GM12892 (cell line): ENCODE data around the gene CALHM2.

Experiments used
- POLR2A ChIP-seq: IDR thresholded peaks from 2 replicates; pipeline ENCODE4 v1.6.1; 2011; ENCODE audit warnings: low read depth, low read length, control low read depth
- POLR2AphosphoS5 ChIP-seq: IDR thresholded peaks from 2 replicates; pipeline ENCODE4 v1.6.1; 2011; ENCODE audit warnings: low read depth, low read length, control low read depth
- TAF1 ChIP-seq: IDR thresholded peaks from 2 replicates; pipeline ENCODE4 v1.6.1; 2011; ENCODE audit warnings: low read depth, mild to moderate bottlenecking, control low read depth, low read length, borderline replicate concordance

DNA sequence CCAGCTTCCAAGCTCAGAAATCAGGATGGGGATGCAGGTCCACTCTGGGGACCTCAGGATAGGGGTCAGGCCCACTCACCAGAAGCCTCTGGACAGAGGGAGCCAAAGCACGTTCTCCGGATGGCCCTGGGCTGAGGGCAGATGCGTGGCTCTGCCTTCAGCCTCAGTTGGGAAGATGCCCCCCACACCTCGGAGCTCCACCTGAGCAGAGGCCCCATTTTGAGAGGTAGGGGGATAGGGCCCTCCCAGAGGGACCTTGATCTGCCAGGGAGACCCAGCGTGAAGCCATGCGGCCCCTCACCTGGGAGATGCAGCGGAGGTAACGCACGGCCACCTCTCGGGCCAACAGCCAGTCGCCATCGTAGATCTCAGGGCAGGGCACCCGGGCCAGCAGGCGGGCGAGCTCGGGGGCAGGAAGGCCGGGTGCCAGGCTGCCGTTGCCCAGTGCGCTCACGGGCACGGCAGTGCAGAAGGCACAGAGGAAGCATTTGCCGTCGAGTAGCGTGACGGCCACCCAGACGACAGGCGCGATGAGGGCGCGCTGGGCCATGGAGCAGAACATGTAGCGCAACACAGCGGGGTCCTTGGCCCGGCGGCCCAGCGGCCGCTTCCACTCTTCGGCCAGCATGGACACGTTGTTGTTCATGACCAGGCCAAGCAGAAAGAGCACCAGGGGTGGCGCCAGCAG is 5.9 kb upstream of the CALHM2 start:
- no peak for TF ChIP-seq TAF1
- no peak for TF ChIP-seq POLR2AphosphoS5
- TF ChIP-seq POLR2A: no peak
